ENCODE data around the gene HID1. TPM values are rescaled to one million over a fixed set of nuclear protein-coding genes. Genes with fewer than 3 reads are reported as not detected.
A peak's percentile ranks its signal among the peaks of the same experiment; 100 is the strongest.

The HID1 gene
- total and polyA plus RNA-seq, 9 of the 15 experiments (the other 6 are each of a cell fraction or from before 2014, with no cell fraction given) = 0.14 to 2.1 (median 0.54) TPM; not detected in 2

DNA sequence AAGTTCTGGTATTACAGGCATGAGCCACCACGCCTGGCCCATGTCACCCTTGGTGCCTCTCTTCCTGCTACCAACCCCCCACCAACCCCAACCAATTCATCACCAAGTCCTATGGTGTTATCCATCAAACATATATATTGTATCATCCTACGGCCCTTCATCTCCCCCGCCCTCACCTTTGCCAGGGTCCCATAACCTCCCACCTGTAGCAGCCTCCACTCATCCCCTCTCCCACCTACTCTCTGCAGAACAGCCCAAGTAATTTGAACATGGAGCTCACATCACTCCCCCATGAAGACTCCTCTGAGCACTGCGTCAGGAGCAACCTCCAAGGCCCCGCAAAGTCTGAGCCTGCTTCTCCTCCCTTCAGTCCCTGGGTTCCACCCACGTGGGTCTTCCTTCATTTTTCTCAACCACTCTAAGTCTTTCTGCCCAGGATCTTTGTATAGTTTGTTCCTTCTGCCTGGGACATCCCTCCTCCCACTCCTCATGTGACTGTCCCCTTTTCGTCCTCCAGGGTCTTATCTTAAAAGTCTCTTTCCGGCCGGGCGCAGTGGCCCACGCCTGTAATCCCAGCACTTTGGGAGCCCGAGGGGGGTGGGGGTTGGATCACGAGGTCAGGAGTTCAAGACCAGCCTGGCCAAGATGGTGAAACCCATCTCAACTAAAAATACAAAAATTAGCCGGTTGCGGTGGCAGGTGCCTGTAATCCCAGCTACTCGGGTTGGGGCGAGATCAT lies 7.0 kb upstream of the HID1 start (continued):
- TF ChIP-seq, protein P1, sequence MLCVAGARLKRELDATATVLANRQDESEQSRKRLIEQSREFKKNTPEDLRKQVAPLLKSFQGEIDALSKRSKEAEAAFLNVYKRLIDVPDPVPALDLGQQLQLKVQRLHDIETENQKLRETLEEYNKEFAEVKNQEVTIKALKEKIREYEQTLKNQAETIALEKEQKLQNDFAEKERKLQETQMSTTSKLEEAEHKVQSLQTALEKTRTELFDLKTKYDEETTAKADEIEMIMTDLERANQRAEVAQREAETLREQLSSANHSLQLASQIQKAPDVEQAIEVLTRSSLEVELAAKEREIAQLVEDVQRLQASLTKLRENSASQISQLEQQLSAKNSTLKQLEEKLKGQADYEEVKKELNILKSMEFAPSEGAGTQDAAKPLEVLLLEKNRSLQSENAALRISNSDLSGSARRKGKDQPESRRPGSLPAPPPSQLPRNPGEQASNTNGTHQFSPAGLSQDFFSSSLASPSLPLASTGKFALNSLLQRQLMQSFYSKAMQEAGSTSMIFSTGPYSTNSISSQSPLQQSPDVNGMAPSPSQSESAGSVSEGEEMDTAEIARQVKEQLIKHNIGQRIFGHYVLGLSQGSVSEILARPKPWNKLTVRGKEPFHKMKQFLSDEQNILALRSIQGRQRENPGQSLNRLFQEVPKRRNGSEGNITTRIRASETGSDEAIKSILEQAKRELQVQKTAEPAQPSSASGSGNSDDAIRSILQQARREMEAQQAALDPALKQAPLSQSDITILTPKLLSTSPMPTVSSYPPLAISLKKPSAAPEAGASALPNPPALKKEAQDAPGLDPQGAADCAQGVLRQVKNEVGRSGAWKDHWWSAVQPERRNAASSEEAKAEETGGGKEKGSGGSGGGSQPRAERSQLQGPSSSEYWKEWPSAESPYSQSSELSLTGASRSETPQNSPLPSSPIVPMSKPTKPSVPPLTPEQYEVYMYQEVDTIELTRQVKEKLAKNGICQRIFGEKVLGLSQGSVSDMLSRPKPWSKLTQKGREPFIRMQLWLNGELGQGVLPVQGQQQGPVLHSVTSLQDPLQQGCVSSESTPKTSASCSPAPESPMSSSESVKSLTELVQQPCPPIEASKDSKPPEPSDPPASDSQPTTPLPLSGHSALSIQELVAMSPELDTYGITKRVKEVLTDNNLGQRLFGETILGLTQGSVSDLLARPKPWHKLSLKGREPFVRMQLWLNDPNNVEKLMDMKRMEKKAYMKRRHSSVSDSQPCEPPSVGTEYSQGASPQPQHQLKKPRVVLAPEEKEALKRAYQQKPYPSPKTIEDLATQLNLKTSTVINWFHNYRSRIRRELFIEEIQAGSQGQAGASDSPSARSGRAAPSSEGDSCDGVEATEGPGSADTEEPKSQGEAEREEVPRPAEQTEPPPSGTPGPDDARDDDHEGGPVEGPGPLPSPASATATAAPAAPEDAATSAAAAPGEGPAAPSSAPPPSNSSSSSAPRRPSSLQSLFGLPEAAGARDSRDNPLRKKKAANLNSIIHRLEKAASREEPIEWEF (CRISPR knock-in tag; IDR thresholded peaks at IDR 0.05) = no peak

DNA sequence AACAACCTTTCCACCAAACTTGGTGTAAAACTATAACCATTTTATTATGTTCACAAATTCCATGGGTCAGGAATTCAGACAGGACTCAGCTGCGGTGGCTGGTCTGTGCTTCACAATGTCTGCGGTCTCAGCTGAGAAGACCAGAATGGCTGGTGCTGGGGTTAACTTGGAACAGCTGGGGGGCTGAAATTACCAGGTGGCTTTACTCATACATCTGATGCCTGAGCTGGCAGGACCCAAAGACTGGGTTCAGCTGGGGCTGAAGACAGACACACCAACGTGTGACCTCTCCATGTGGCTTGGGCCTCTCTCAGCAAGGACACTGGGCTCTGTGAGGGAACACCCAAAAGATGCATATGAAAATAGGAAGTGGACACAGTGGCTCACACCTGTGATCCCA lies 5.7 kb upstream of the HID1 start:
- ATAC-seq = no peak
- Histone ChIP-seq H3K4me1 (replicated peaks in 1 of 2; ENCODE audit: control insufficient read depth in 2 of 2, insufficient read depth in 2 of 2, low read length in 2 of 2) (peaks cover 18 to 38% of the 10 kb centered on the region in 2 experiments), H3K27me3 (ENCODE audit: control insufficient read depth in 2 of 2, insufficient read depth in 2 of 2, low read length in 2 of 2) (no peaks in the 10 kb centered on the region), H4K20me1 (replicated peaks; ENCODE audit: control insufficient read depth, insufficient read depth, low read length) (no peaks in the 10 kb centered on the region), H2AFZ (ENCODE audit: low read depth, low read length) (no peak overlapping the region), H3K9me1 (ENCODE audit: control insufficient read depth, insufficient read depth, low read length) (no peaks in the 10 kb centered on the region), H3K79me2 (ENCODE audit: control insufficient read depth, insufficient read depth, low read length) (0 out of 3 replicates have a peak, but pooled peaks cover 3% of the 10 kb centered on the region), H3K9me3 (replicated peaks; ENCODE audit: control insufficient read depth, insufficient read depth, low read depth, low read length) (no peaks in the 10 kb centered on the region), H3K4me3 (no peak overlapping the region), H3K9ac (ENCODE audit: insufficient read depth in 1 of 2, low read depth in 2 of 2, low read length in 2 of 2) (no peak overlapping the region; a peak in 1 of 4 replicates), H3K4me2 (ENCODE audit: insufficient read depth, low read length) (no peak overlapping the region), H3K27ac (ENCODE audit: extremely low read depth, low read depth, low read length) (no peak overlapping the region), H3K36me3 (ENCODE audit: control insufficient read depth, insufficient read depth, low read length) (no peaks in the 10 kb centered on the region)
- BruUV-seq (replicated peaks) = no TSS peak
- POLR2A ChIA-PET = interaction anchor here (0.6 kb wide), 1 partner anchor 1293 kb away, joined by 4 read pairs; no protein-coding TSS in a partner anchor
- intact Hi-C loops (cut with micrococcal nuclease) (no loop called here), in situ Hi-C loops (cut with MboI) (no loop called here)
- 64% methylated on average over 3 of the region's 3 CpGs for WGBS (ENCODE audit: insufficient coverage, low coverage, missing lambda C conversion rate)
- peak; percentile 57 for TF ChIP-seq SPI1 (IDR thresholded peaks at IDR 0.05; ENCODE audit: borderline replicate concordance, low read depth, low read length)
- no peak for TF ChIP-seq GATAD2B (IDR thresholded peaks at IDR 0.05; ENCODE audit: borderline replicate concordance)
- no peak for TF ChIP-seq SMARCC2 (IDR thresholded peaks at IDR 0.05; ENCODE audit: low read depth)
- CTCF ChIA-PET (ENCODE audit: low intra/inter-chr PET ratio) = no interaction called here
- DNase-seq (ENCODE audit: extremely low read depth in 1 of 4, low spot score in 3 of 4) = no peak
- no peak for FAIRE-seq
